Measurements from ENCODE around the gene BTRC.

The BTRC gene

DNA sequence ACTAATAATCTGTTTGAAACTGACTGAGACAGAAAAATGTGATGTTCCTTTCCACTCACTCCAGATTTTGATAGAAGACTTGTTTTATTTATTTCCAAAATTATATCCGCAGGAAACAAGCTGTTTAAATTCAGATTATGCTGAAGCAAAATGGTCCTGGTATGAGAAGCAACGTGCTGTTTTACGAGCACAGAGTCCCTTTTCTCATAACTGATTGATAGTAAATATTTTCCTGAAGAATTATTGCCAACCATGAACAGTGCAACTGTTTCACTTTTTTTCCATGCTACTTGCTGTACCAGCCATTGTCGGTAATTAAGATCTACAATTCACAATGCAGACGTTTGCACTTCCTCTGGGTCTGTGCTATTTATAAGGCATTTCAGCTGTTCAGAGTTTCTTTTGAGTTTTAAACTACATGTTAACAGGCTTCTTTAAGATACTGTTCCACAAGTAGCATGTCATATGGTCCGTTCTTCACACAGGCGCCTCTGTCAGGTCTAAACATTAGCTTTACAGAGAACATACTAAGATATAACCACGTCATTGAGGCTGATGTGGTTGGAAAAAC is 130.3 kb downstream of the BTRC start:
- no peak for DNase-seq (ENCODE audit: low read depth)

DNA sequence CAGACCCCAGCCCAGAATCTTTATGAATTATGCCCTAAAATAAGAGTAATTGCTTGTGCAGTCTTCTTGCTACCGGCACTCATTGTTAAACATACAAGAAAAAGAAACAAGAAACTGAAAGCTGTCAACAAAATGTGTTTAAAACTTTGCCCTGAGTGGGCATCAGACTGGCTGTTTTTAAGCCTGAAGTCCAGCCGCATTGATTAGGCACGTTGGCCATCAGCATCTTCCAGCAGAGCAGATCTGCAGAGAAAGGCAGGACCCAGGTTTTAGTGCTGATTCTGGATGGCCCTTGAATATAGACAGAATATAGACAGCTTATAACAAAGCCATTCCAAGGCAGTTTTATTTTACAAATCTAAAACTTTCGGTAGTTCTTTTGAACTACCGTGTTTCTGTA is 131.2 kb downstream of the BTRC start:
- DNase-seq (ENCODE audit: low read depth): no peak

DNA sequence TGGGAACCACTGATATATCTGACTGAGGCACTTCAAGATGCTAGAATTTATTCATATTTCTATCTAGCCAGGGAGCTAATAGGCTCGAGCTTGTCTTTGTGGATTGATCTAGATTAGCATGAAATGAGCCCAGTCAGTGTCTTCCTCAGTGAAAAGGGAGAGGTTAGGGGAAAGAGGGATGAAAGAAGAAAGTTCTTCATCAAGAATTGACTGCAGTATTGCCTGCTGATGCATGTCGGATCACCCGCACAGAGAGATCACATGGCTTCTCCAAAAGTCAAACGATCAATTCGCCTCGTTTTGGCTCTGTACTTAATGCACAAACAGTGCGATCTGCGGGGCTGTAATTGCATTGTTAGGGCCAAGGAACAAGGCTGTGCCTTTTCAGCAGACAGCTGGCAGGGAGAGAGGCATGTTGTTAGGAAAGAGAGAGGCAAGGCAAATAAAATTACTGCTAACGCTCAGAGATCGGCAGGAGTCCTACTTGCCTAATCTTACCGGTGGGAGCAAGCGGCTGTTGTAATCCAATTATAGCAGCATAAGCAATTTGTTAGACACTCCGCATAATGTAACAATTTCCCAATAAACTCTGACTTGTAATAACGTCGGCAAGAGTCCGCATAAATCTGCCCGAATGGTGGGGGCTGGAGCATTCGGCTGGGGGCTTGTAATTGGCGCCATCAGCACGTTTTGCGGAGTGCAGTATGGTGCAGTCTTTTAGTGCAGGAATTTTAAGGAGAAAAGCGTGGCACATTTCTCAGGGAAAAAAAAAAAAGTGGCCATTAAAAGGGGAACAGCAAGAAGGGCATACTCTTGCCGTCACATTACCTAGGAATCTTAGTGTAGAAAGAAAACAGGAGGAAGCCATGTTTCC is 132.0 kb downstream of the BTRC start:
- no peak for DNase-seq (ENCODE audit: low read depth)

DNA sequence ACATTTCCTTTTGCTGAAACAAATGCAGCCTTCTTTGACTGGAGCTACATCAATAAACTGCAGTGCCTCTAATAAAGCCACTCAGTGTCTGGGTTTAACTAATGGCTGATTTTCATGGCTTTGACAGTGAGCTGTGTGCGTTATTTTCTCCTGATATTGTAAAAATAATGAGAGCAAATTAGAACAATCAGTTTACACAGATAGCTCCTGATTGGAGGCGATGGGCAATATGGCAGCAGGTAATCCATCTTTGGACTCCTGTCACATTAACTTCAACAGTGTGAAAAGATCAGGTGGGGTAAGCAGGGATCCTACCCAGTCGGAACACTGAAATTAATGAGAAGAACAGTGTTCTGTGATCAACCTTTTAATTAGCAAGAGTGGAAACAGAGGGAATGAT is 133.4 kb downstream of the BTRC start:
- DNase-seq (ENCODE audit: low read depth): no peak

DNA sequence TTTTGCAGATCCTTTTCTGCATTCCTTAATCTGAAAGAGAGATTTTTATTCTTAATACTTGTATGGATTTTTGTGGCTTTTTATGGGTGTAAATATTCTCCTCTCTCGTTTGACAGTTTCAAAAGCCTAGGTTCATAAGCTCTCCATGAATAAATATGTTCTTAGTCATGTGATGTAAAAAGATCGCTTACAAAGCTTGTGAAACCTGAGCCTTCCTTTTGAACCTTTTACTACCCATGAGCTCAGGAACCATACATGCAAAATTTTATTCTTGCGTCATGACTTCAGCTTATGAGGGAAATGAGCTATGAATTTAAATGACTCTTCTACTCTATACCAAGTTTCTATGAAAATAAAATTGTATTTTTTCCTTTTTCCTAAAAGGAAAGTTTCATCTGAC is 135.4 kb downstream of the BTRC start:
- no peak for DNase-seq (ENCODE audit: low read depth)

DNA sequence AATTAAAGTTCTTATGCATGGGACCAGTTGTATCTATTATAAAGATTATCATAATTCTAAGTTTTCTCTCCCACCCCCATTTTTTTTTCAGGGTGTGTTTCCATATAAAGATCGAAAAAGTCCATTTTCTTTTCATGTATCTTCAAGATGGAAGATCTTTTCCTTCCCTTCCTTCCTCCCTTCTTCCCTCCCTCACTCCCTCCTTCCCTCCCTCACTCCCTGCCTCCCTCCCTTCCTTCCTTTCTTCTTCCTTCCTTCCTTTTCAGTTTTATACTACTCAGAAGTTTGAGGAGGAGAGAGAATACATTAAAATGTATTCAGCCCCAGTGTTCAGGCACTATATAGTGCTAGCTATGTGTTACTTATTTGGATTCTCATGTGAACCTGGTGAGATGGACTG is 136.1 kb downstream of the BTRC start:
- no peak for DNase-seq (ENCODE audit: low read depth)

DNA sequence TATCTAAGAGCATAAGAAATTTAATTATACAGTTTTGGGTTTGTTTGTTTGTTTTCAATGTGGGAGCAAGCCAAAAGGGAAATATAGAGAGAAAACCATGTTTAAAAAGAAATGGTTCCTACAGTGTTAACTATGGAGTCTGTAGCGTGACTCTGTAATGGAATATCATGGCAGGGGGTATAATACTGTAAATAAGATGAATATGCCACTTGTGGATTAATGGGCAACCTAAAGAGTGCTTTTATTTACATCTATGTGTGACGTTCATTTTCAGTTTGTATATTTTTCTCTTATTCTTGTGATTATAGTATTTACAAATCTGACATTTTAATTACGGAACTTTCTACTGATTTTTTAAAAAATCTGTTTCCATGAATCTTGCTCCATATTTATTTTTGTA is 138.2 kb downstream of the BTRC start:
- no peak for DNase-seq (ENCODE audit: low read depth)

DNA sequence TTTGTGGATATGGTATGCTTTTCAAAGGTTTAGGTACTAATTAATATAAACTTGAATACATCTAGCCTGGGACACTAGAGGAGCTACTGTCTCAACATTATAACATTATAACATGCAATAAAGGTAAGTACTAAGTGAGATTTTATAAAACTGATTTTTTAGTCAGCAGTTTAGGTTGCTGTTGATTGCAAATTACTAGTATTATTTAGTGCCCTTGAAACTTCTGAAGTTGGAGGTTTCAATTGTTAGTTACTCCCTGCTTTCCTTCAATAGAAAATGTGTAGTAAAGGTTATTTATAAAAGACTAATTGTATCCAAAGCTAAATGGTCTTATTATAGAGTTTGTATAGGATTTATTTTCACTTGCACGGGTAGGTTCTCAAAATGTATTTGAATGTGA is 138.8 kb downstream of the BTRC start:
- DNase-seq (ENCODE audit: low read depth): no peak

DNA sequence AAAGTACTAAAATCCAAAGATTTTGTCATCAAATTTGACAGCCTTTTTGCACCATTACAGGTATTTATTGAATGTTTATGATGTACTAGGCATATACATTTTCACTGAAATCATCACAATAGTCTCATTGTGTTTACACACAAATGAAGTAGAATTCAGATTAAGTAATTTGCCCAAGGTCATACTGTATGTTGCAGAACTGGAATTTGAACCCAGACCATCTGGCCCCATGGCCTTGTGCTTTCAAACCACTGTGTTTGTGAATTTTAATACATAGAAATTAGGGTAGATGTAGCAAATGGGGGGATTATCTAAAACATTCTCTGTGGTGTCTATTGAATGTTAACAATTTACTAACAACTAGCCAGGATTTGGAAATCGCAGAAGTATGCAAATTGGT is 139.3 kb downstream of the BTRC start:
- no peak for DNase-seq (ENCODE audit: low read depth)

DNA sequence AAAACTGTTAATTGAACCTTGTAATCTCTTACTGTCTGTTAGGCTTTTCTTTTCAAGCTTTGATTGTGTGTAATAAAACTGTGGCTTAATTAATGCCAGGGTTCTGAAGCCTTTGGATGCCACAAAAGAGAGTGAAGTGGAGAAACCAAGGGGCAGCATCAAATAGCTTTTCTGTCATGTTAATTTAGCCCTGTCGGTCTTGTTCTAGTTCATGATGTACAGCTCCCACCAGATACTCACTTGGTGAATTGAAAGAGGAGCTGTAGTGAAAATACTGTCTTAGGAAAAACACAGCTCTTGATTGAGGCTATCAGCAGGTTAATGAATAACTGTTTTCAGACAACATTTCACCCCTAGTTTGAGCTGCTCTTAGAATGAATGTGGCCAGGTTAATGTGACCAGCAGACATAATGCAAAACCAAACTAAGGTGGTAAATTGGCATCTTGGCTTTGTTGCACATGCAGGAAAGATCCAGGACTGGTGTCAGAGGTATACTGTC is 139.9 kb downstream of the BTRC start:
- DNase-seq (ENCODE audit: low read depth): no peak

DNA sequence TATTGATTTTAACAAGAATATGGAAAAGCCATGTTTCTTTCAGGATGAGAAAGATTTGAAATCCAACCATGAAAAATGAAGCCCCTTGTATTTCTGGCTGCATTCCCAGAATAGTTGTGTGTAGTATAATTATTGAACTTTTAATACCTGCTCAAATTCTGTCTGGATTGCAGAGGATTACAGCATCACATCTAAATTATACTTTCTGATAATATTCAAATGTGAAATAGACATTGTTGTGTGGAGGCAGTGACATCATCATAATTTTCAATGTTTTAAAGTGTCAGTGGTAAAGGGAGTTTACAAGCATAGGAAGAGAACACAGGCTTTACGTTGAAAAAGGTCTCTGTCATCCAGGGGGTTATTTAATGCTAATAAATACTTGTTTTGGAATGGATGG is 140.7 kb downstream of the BTRC start:
- DNase-seq (ENCODE audit: low read depth): no peak

DNA sequence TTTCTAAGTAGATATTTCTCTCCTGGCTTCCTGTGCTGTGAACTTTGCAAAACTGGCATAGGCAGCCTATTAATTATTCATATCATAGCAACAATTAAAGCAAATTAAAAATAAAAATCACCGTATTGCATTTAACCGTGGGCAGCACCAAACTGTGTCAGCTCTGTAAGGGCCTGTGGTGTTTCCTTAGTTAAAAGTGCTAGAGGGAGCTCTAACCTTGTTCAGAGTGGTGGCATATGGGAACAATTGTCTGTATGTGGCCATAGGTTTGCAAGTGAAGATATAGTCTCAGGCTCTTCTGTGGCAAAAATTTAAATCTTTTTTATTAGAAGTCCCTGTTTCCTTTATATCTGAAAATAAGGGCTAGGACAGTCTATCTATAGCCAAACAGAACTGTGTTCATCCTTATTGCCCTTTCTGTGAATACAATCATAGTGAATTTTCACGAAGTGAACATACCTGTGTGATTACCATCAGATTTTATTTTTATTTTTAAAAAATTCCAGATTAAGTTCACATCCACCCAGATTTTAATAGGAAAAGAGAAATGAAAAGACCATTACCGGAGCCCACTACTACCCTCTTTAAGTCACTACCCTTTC is 141.5 kb downstream of the BTRC start:
- DNase-seq (ENCODE audit: low read depth): no peak

DNA sequence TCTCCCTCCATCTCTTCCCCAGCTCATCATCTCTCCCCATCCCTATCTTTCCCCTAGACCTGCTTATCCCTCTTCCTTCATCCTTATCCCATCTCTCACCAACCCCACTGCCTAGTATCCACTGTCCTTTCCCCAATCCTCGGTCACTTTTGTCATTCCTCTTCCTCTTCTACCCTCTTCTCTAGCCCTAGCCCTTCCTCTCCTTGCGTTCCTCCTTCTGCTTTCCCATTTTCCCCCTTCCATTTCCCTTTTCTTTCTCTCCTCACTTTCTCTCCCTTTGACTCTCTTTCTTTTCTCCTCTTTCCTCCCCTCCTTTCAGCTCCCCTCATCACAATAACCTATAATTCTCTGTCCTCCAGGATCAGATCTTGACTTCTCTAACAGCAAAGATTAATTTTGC is 150.5 kb downstream of the BTRC start:
- no peak for DNase-seq (ENCODE audit: low read depth)

DNA sequence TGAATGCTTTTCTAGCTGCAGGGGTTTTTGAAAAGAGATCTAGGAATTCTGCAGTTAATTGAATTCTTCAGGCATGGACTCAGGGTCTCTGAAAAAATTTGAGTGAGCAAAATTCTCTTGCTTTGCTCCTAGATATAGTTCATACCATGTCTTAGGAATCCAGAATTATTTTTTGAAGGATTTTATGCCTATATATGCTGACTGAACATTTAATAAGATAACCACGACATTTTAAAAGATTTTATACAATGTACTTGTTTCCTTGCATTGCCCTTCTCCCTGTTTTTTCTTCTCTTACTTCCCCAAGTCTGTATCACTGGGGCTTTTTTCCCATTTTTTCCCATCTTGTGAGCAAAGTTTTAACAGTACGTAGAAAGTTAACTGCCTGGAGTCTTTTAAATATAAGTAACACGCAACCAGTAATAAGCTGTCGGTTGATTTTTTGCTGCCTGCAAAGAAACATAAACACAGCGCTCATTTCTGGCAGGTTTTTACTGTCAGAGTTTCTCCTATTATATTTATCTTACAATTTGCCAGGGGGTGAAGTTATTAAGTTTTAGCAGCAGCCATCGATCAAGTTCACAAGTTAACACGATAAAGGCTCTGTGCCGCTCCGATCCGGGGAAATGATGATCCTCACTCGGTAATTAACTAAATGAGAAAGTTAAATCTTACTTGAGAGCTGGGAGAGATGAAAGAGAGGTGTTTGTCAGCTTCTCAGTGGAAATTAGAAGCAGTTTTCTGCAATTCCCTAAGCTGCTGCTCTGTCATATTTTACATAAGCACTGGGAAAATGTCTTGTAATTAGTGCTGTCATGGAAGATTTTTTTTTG is 153.1 kb downstream of the BTRC start:
- DNase-seq (ENCODE audit: low read depth): no peak

DNA sequence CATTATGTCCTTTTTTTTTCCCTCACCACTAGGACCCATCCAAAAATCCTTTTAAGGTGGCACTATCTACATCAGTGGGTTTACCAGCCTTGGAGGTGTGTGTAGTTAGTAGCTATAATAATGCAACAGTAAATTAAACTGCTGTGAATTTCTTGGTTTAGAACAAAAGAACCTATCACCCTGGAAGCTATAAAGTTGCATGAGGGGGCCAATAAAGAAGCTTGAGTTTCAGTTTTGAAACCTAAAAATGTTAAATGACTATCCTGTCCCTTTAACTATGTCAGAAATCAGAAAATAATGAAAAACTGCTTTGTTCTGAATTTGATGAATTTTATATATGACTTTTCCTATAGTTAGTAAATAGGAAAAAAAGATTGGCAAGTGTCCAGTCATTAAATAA is 153.9 kb downstream of the BTRC start:
- DNase-seq (ENCODE audit: low read depth): no peak

DNA sequence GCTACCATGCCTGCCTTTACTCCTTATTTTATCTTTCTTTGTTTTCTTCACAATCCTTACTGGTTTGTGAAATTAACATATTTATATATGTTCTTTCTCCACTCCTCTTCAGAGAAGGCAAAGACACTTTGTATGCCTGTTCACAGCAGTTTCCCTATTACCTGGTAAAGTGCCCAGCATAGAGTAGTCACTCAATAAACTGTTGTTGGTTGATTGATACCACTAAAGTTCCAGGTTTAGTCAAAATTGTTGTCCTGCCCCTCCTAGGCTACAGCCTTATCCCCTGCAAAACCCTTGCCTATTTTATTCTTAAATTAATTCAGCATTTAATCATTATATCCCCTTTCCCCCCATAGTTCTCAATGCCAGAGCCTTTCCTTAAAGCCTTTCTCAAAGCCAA is 158.0 kb downstream of the BTRC start:
- no peak for DNase-seq (ENCODE audit: low read depth)

DNA sequence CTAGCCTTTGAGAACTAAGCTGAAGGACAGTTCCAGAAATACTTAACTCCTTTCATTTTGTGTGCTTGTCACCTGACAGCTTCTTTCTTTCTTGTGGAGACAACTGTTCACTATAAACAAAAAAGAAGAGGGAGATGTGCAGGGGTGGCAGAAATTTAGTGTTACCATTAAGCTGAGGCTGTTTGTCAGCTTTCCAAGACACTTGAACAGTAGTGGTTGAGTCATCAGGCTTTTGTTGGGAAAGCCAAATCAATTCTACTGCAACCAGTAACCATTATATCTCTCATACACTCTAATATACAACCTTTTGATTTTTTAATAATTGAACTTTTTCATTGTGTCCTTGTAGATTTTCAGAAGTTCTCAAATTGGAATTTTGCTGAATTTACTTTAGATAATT is 158.8 kb downstream of the BTRC start:
- no peak for DNase-seq (ENCODE audit: low read depth)

DNA sequence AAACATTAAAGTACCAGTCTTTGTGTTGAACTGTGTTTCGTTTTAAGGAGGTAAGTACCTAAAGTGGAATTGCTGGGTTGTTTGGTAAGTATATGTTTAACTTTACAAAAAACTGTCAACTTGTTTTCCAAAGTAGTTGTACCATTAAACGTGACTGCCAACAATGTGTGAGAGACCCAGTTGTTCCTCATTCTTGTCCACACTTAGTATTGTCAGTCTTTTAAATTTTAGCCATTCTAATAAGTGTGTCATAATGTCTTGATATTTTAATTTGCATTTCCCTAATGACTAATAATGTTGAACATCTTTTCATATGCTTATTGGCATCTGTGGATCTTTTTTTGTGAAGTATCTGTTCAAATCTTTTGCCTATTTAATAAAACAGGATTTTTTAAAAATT is 159.8 kb downstream of the BTRC start:
- no peak for DNase-seq (ENCODE audit: low read depth)

DNA sequence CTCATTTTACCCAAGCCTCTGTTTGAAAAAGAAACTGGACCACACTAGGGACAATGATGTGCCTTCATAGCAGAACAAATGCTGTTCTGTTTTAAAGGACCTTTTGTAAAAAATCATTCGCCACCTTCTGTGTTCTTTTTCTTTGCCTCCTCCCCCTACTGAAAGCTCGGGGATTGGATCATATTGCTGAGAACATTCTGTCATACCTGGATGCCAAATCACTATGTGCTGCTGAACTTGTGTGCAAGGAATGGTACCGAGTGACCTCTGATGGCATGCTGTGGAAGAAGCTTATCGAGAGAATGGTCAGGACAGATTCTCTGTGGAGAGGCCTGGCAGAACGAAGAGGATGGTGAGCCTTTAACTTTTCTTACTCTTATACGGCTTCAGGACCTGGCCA is 171.9 kb downstream of the BTRC start:
- no peak for DNase-seq (ENCODE audit: low read depth)

DNA sequence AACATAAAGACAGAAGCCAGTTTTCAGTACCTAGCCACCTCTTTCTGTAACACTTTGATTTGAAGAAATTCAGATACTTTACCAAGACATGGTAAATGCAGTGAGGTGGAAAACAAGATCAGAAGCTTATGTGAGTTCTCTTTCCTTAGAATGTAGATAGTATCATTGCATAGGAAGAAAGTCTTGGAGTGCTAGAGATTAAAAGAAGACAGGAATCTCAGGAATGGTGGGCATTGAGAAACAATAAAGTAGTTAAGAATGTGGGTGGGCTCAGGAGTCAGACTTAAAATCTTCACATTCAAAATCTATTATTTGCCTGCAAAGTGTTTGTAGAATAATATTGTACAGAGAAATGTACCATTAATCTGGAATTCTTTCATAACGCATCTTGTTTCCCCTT is 175.2 kb downstream of the BTRC start:
- DNase-seq (ENCODE audit: low read depth): no peak

DNA sequence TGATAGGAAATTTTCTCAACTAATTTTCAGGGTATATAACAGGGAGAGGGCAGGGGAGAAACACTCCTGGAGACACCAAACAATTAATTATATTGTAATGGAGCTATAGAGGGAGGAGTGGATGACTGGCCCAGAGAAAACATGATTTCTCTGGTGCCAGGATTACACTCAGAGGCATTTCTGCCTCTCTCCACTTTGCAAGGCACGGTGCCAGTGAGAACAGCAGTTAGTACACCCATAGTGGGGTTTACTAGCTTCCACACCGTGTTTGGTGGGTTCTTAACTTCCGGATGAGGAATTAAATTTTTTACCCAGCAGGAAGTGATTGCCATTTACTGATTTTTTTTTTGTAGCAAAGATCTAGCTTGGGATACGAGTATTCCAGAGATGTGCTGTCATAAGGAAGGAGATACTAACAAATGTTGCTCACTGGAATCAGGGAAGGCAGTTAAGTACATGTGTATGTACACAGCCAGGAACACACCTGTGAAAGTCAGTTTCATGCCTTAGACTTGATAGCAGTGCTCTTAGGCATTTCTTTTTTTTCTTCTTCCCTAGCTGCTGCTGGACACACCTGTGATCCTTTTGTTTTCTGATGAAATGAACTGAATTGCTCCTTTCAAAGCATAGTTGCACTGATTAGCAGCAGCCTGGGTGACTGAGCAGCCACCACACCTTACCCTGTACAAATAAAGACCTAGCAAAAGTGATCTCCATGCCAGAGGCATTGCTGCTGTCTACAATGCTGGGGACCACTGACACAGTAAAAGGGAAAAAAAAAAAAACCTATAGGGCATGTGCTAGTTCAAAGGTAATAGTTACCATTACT is 176.0 kb downstream of the BTRC start:
- DNase-seq (ENCODE audit: low read depth): no peak

DNA sequence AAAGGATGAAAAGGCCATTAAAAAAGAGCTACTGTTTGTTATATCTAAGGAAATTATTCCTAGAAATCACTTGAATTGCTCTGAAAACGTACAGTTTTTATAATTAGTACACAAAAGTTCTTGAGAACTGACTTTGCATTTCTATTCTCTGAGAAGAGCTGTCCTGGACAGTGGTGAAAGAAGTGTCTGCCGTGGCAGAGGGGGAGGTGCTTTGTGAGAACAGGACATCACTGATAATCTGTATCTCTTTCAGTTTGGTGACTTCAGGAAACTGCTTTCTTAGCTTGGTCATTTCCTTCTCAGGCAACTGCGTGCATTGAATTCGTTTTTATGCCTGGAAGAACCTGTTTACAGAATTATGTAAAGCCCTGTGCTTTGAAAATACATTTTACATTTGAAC is 182.0 kb downstream of the BTRC start:
- DNase-seq (ENCODE audit: low read depth): no peak

All from stimulated activated CD8-positive, alpha-beta memory T cell treated with anti-CD3 and anti-CD28 coated beads, Interleukin-15, amount 100 ng/mL, for 1 hour (primary cell).